HG02798 (cell line): Measurements from ENCODE around the gene GATA3.

ENCODE experiments used
- ATAC-seq: cut with Tn5 transposase; IDR thresholded peaks from one replicate; pipeline ENCODE4 v1.9.1; 2021; ENCODE audit warnings: mild to moderate bottlenecking; ENCODE audit not compliant: unreplicated experiment, poor library complexity

Gene GATA3

GRCh38 chr10:8037199-8037801 lies 17.2 kb upstream of the GATA3 start:
- no peak for ATAC-seq

- no peak for ATAC-seq
Observed at GRCh38 chr10:8037941-8038894, 16.3 kb upstream of the GATA3 start.

GRCh38 chr10:8039321-8039881 lies 15.1 kb upstream of the GATA3 start:
- no peak for ATAC-seq

- ATAC-seq: no peak
Observed at GRCh38 chr10:8040651-8041050, 13.8 kb upstream of the GATA3 start.

- no peak for ATAC-seq
Observed at GRCh38 chr10:8041284-8041991, 13.1 kb upstream of the GATA3 start.

- no peak for ATAC-seq
Observed at GRCh38 chr10:8041992-8042720, 12.3 kb upstream of the GATA3 start.

- ATAC-seq: no peak
Observed at GRCh38 chr10:8042721-8043568, 11.5 kb upstream of the GATA3 start.

- ATAC-seq: no peak
Observed at GRCh38 chr10:8043569-8044306, 10.8 kb upstream of the GATA3 start.

- no peak for ATAC-seq
Observed at GRCh38 chr10:8044331-8044907, 10.1 kb upstream of the GATA3 start.

- no peak for ATAC-seq
Observed at GRCh38 chr10:8044908-8045725, 9.4 kb upstream of the GATA3 start.

GRCh38 chr10:8045726-8046494 lies 8.6 kb upstream of the GATA3 start:
- ATAC-seq: no peak

GRCh38 chr10:8047452-8048280 lies 6.8 kb upstream of the GATA3 start:
- no peak for ATAC-seq

GRCh38 chr10:8048281-8049008 lies 6.0 kb upstream of the GATA3 start:
- ATAC-seq: no peak

- no peak for ATAC-seq
Observed at GRCh38 chr10:8049045-8049864, 5.2 kb upstream of the GATA3 start.
